Measurements from ENCODE around the gene CCDC89. TPM values are rescaled to one million over a fixed set of nuclear protein-coding genes. Genes with fewer than 3 reads are reported as not detected.
"Not testable (repeated sequence)": the region's sequence is repeated elsewhere in the genome, so short reads cannot be mapped to it uniquely, and the experiment has no call there.

The CCDC89 gene
- total RNA-seq, 1 donor from 2014 or later = not detected

- no peaks in the 10 kb centered on the region for H3K9me3 Mint-ChIP-seq (ENCODE audit: unreplicated experiment)
- peaks cover 2% of the 10 kb centered on the region for H3K27me3 Mint-ChIP-seq (ENCODE audit: unreplicated experiment)
- H3K36me3 Mint-ChIP-seq (ENCODE audit: unreplicated experiment) = no peaks in the 10 kb centered on the region
- H3K4me1 Mint-ChIP-seq (ENCODE audit: low read depth, unreplicated experiment) = peaks cover 5% of the 10 kb centered on the region
- no peak for DNase-seq
- H3K4me3 Mint-ChIP-seq (ENCODE audit: unreplicated experiment) = no peak overlapping the region
- H3K27ac Mint-ChIP-seq (ENCODE audit: unreplicated experiment) = no peak overlapping the region
- TF ChIP-seq CTCF (IDR thresholded peaks at IDR 0.05; ENCODE audit: partially characterized antibody, unreplicated experiment) = no peak
These were observed 29.2 kb downstream of the CCDC89 start for GRCh38 chr11:85656777-85657176.

GRCh38 chr11:85654343-85654742 is 31.7 kb downstream of the CCDC89 start:
- H3K4me1 Mint-ChIP-seq (ENCODE audit: low read depth, unreplicated experiment); H3K9me3 Mint-ChIP-seq (ENCODE audit: unreplicated experiment); DNase-seq; H3K27me3 Mint-ChIP-seq (ENCODE audit: unreplicated experiment); H3K27ac Mint-ChIP-seq (ENCODE audit: unreplicated experiment); H3K4me3 Mint-ChIP-seq (ENCODE audit: unreplicated experiment); H3K36me3 Mint-ChIP-seq (ENCODE audit: unreplicated experiment): not testable (repeated sequence)

GRCh38 chr11:85652786-85653447 is 33.1 kb downstream of the CCDC89 start:
- no peak for DNase-seq
- Mint-ChIP-seq H3K4me3 (ENCODE audit: unreplicated experiment) (no peak overlapping the region), H3K4me1 (ENCODE audit: low read depth, unreplicated experiment) (no peaks in the 10 kb centered on the region), H3K36me3 (ENCODE audit: unreplicated experiment) (no peaks in the 10 kb centered on the region), H3K9me3 (ENCODE audit: unreplicated experiment) (no peaks in the 10 kb centered on the region), H3K27ac (ENCODE audit: unreplicated experiment) (no peak overlapping the region), H3K27me3 (ENCODE audit: unreplicated experiment) (peaks cover 3% of the 10 kb centered on the region)
- no peak for TF ChIP-seq CTCF (IDR thresholded peaks at IDR 0.05; ENCODE audit: partially characterized antibody, unreplicated experiment)

GRCh38 chr11:85651118-85651517 is 34.9 kb downstream of the CCDC89 start:
- H3K4me1 Mint-ChIP-seq (ENCODE audit: low read depth, unreplicated experiment) = no peaks in the 10 kb centered on the region
- no peak for TF ChIP-seq CTCF (IDR thresholded peaks at IDR 0.05; ENCODE audit: partially characterized antibody, unreplicated experiment)
- no peak for DNase-seq
- no peaks in the 10 kb centered on the region for H3K9me3 Mint-ChIP-seq (ENCODE audit: unreplicated experiment)
- H3K27me3 Mint-ChIP-seq (ENCODE audit: unreplicated experiment) = peaks cover 3% of the 10 kb centered on the region
- H3K36me3 Mint-ChIP-seq (ENCODE audit: unreplicated experiment) = no peaks in the 10 kb centered on the region
- H3K27ac Mint-ChIP-seq (ENCODE audit: unreplicated experiment) = no peak overlapping the region
- no peak overlapping the region for H3K4me3 Mint-ChIP-seq (ENCODE audit: unreplicated experiment)

GRCh38 chr11:85647604-85648299 is 38.2 kb downstream of the CCDC89 start, which contains the start of gene TMEM126A:
Gene TMEM126A (plus strand): TSS chr11:85647967. CDS start chr11:85650256, 2,289 bp downstream.
- no peak for TF ChIP-seq CTCF (IDR thresholded peaks at IDR 0.05; ENCODE audit: partially characterized antibody, unreplicated experiment)
- H3K9me3 Mint-ChIP-seq (ENCODE audit: unreplicated experiment) = no peaks in the 10 kb centered on the region
- H3K4me1 Mint-ChIP-seq (ENCODE audit: low read depth, unreplicated experiment) = no peaks in the 10 kb centered on the region
- H3K36me3 Mint-ChIP-seq (ENCODE audit: unreplicated experiment) = no peaks in the 10 kb centered on the region
- H3K4me3 Mint-ChIP-seq (ENCODE audit: unreplicated experiment) = peak within 1 kb of the TSS; percentile 100
- peaks cover 3% of the 10 kb centered on the region for H3K27me3 Mint-ChIP-seq (ENCODE audit: unreplicated experiment)
- peak within 1 kb of the TSS; percentile 94 for H3K27ac Mint-ChIP-seq (ENCODE audit: unreplicated experiment)
- peak; percentile 91 for DNase-seq

Measured in glutamatergic neuron (in vitro differentiated cells).